Stomach (tissue), 4 donors: ENCODE results near the gene GIMD1.

Experiments used
- POLR2A ChIP-seq, 4 donors: fragments of 450-650 bp; IDR thresholded peaks; one replicate each; pipeline ENCODE4 v1.6.1; 2016; ENCODE audit warnings: antibody characterized with exemption in 4 of 4, control low read depth in 2 of 4, mild to moderate bottlenecking in 1 of 4, moderate library complexity in 1 of 4
- TF ChIP-seq, protein P1 (sequence below), 7 experiments: fragments of 450-650 bp in 4 of 7; fragments of 200-600 bp in 3 of 7; sonication (generic) in 3 of 7; IDR thresholded peaks; one replicate each; pipeline ENCODE4 v1.5.1; 2016 to 2019; ENCODE audit warnings: antibody characterized with exemption in 7 of 7, control low read depth in 2 of 7, mild to moderate bottlenecking in 1 of 7

DNA sequence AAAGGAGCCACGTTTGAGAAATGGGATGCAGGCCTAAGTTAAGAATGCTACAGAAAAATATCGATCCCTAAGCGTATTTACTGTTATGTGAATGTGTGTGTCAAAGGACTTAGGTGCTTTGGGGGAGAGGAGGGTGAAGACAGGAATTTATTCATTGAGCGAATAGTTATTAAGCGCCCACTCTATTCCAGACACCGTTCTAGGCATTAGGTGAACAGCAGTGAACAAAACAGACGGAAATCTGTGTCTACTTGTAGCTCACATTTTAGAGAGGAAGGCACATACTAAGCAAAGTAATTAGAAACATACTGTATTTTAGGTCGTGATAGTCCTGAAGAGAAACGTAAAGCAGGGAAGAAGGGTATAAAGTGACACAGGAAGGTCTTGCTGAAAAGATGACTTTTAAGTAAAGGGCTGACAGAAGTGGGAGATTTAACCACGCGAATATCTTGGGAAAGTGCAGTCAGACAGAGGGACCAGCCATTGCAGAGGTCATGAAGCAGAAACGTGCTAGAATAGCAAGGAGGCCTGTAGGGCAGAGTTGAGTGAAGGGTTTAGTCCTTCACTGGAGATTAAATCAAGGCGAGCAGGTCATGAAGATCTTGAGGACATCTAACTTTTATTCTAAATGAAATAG is 51.7 kb downstream of the GIMD1 start:
- TF ChIP-seq, protein P1, sequence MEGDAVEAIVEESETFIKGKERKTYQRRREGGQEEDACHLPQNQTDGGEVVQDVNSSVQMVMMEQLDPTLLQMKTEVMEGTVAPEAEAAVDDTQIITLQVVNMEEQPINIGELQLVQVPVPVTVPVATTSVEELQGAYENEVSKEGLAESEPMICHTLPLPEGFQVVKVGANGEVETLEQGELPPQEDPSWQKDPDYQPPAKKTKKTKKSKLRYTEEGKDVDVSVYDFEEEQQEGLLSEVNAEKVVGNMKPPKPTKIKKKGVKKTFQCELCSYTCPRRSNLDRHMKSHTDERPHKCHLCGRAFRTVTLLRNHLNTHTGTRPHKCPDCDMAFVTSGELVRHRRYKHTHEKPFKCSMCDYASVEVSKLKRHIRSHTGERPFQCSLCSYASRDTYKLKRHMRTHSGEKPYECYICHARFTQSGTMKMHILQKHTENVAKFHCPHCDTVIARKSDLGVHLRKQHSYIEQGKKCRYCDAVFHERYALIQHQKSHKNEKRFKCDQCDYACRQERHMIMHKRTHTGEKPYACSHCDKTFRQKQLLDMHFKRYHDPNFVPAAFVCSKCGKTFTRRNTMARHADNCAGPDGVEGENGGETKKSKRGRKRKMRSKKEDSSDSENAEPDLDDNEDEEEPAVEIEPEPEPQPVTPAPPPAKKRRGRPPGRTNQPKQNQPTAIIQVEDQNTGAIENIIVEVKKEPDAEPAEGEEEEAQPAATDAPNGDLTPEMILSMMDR (IDR thresholded peaks at IDR 0.05) = no peak
- TF ChIP-seq POLR2A (IDR thresholded peaks at IDR 0.05) = no peak
